AG10803 (cell line): ENCODE data around the gene SMAD4.

ENCODE experiments used
- DNase-seq: peaks from one replicate; pipeline ENCODE4 v3.0.0; 2010; ENCODE audit warnings: low read depth
- H3K4me3 ChIP-seq: 2 replicates; pipeline ENCODE4 v1.5.1; 2011; ENCODE audit warnings: mild to moderate bottlenecking, low read length, control low read depth
- CTCF ChIP-seq: conservative IDR thresholded peaks from 2 replicates; pipeline ENCODE4 v1.5.1; 2011; ENCODE audit warnings: mild to moderate bottlenecking, low read length, control low read depth, inconsistent platforms

SMAD4 gene

GRCh38 chr18:51009072-51009471, 20.9 kb upstream of the SMAD4 start:
- no peak for TF ChIP-seq CTCF
- no peak for DNase-seq
- H3K4me3 ChIP-seq = no peak overlapping the region

- no peak for DNase-seq
- TF ChIP-seq CTCF = no peak
- H3K4me3 ChIP-seq = no peak overlapping the region
Observed at GRCh38 chr18:51010218-51010617, 19.8 kb upstream of the SMAD4 start.

GRCh38 chr18:51011709-51012108, 18.3 kb upstream of the SMAD4 start:
- H3K4me3 ChIP-seq = no peak overlapping the region
- no peak for DNase-seq
- TF ChIP-seq CTCF = no peak

GRCh38 chr18:51012441-51012840, 17.6 kb upstream of the SMAD4 start:
- H3K4me3 ChIP-seq = no peak overlapping the region
- no peak for TF ChIP-seq CTCF
- DNase-seq = no peak

GRCh38 chr18:51013259-51013658, 16.8 kb upstream of the SMAD4 start:
- no peak for DNase-seq
- no peak for TF ChIP-seq CTCF
- H3K4me3 ChIP-seq = no peak overlapping the region

- DNase-seq = no peak
- no peak overlapping the region for H3K4me3 ChIP-seq
- TF ChIP-seq CTCF = no peak
Observed at GRCh38 chr18:51017140-51017879, 12.7 kb upstream of the SMAD4 start.

- DNase-seq = no peak
- TF ChIP-seq CTCF = no peak
- H3K4me3 ChIP-seq = no peak overlapping the region
Observed at GRCh38 chr18:51020536-51020935, 9.5 kb upstream of the SMAD4 start.
